HepG2 (cell line): ENCODE measurements around the gene STK32C. TPM values are rescaled to one million over a fixed set of nuclear protein-coding genes. Genes with fewer than 3 reads are reported as not detected.

ENCODE experiments used
- FOXA3 ChIP-seq: IDR thresholded peaks from 2 replicates; pipeline ENCODE4 v1.6.1; 2016; ENCODE audit warnings: missing genetic modification reagents, missing compliant biosample characterization
- GFI1 ChIP-seq: sonication (generic); formaldehyde crosslinking; IDR thresholded peaks from 2 replicates; pipeline ENCODE4 v1.5.0; 2020; ENCODE audit warnings: missing genetic modification reagents, mild to moderate bottlenecking, borderline replicate concordance
- NAIF1 ChIP-seq: sonication (generic); formaldehyde crosslinking; IDR thresholded peaks from 2 replicates; pipeline ENCODE4 v1.5.0; 2020; ENCODE audit warnings: mild to moderate bottlenecking, missing genetic modification reagents, borderline replicate concordance
- SNAPC4 ChIP-seq: sonication (generic); formaldehyde crosslinking; IDR thresholded peaks from 2 replicates; pipeline ENCODE4 v1.4.0; 2020; ENCODE audit warnings: mild to moderate bottlenecking, missing genetic modification reagents
- SOX6 ChIP-seq, 2 experiments: fragments of 450-650 bp in 1 of 2; sonication (generic) in 1 of 2; formaldehyde crosslinking in 1 of 2; IDR thresholded peaks; 2 replicates each; pipeline versions ENCODE4 v1.4.0 to v1.6.1; 2017 to 2020; ENCODE audit warnings: antibody characterized with exemption in 1 of 2, mild to moderate bottlenecking in 1 of 2, missing genetic modification reagents in 1 of 2
- THAP11 ChIP-seq: IDR thresholded peaks from 2 replicates; pipeline ENCODE4 v1.6.1; 2016; ENCODE audit warnings: missing biosample characterization, missing genetic modification reagents
- ZSCAN31 ChIP-seq: sonication (generic); formaldehyde crosslinking; IDR thresholded peaks from 2 replicates; pipeline ENCODE4 v1.5.0; 2020; ENCODE audit warnings: low read depth, mild to moderate bottlenecking, missing genetic modification reagents
- polyA plus RNA-seq, 8 experiments: library from polyadenylated mRNA; depleted of rRNA in 3 of 8; stranded (reverse) in 7 of 8; unstranded in 1 of 8; fragments of >200 nt; fragmentation: Illumina TruSeq in 4 of 8; extraction: Trizol in 4 of 8; gene quantifications; 2 replicates each; pipeline versions ENCODE4 v1.2.1 to v1.2.3, GENCODE V29; 2011 to 2016; ENCODE audit warnings: low read depth in 4 of 8, missing spikeins in 1 of 8, mixed read lengths in 1 of 8; ENCODE audit not compliant: insufficient read depth in 1 of 8
- total RNA-seq, 5 experiments: library from RNA; depleted of rRNA; stranded (reverse); fragments of >200 nt; fragmentation: Illumina TruSeq; extraction: Trizol; gene quantifications; 2 replicates each; pipeline ENCODE4 v1.2.3, GENCODE V29; 2016; ENCODE audit warnings: low read depth in 1 of 5
- TF ChIP-seq, protein P1 (sequence below): IDR thresholded peaks from 2 replicates; pipeline ENCODE4 v1.6.1; 2016; ENCODE audit warnings: mild to moderate bottlenecking

STK32C gene
- total and polyA plus RNA-seq, 2 of the 13 experiments (the other 11 are each of a cell fraction or from before 2014, with no cell fraction given), result 10.9 to 19.4 TPM

DNA sequence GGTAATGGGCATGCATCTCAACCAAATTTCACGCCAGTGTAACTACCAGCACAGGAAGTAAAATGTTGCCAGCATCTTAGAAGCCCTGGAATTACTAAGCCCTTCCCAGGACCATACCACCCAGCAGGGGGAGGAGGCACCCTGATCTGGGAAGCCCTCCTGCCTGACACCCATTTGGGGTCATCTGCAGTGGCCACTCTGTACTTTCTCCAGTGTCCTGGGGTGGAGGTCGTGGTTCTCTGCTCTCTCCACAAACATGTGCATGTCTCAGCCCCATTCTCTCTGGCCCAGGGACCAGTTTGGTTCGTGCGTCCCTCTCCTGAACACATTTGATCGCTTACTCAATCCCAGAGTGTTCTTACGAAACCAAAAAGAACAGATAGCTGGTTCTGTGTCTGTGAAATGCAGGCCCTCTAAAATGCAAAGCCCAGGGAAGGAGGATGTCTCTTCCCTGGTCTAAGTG is 14.9 kb upstream of the STK32C start (continued):
- TF ChIP-seq ZSCAN31 (CRISPR knock-in tag), result no peak
- peak; percentile 29; the same call in 1 of the 2 replicates for TF ChIP-seq THAP11 (CRISPR knock-in tag)
- 0 out of 2 replicates have a peak, but pooled peaks have one; percentile 13 for TF ChIP-seq FOXA3 (CRISPR knock-in tag)
- TF ChIP-seq, protein P1, sequence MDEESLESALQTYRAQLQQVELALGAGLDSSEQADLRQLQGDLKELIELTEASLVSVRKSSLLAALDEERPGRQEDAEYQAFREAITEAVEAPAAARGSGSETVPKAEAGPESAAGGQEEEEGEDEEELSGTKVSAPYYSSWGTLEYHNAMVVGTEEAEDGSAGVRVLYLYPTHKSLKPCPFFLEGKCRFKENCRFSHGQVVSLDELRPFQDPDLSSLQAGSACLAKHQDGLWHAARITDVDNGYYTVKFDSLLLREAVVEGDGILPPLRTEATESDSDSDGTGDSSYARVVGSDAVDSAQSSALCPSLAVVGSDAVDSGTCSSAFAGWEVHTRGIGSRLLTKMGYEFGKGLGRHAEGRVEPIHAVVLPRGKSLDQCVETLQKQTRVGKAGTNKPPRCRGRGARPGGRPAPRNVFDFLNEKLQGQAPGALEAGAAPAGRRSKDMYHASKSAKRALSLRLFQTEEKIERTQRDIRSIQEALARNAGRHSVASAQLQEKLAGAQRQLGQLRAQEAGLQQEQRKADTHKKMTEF (CRISPR knock-in tag), result 0 out of 2 replicates have a peak, but pooled peaks have one; percentile 37
- TF ChIP-seq GFI1 (CRISPR knock-in tag), result no peak
- TF ChIP-seq SNAPC4 (CRISPR knock-in tag), result no peak
- no peak for TF ChIP-seq NAIF1
- no peak for TF ChIP-seq SOX6 (IDR thresholded peaks at IDR 0.05)
- TF ChIP-seq SOX6 (CRISPR knock-in tag; IDR thresholded peaks at IDR 0.05), result peak; percentile 54
